Kidney (tissue), 14 donors: ENCODE data around the gene VENTX. TPM values are rescaled to one million over a fixed set of nuclear protein-coding genes. Genes with fewer than 3 reads are reported as not detected.

Experiments used
- DNase-seq, 5 donors: peaks; one replicate each; pipeline ENCODE4 v3.0.0-alpha.2; 2013 to 2020
- FAIRE-seq: peaks from 2 replicates; lab custom pipeline; 2012; peaks lifted over from hg19 to GRCh38; lab: Jason Lieb, UNC
- H3K27ac ChIP-seq, 2 donors: one replicate each; pipeline ENCODE4 v1.7.0; 2013; ENCODE audit warnings: low read depth in 2 of 2, low read length in 2 of 2, inconsistent platforms in 1 of 2
- H3K27me3 ChIP-seq: one replicate; pipeline ENCODE4 v1.7.1; 2013; ENCODE audit warnings: low read length, inconsistent platforms; ENCODE audit not compliant: control insufficient read depth, insufficient read depth
- H3K36me3 ChIP-seq, 3 donors: one replicate each; pipeline versions ENCODE4 v1.7.0 to v1.7.1; 2013; ENCODE audit warnings: low read length in 3 of 3, control low read depth in 1 of 3, inconsistent platforms in 1 of 3; ENCODE audit not compliant: insufficient read depth in 3 of 3, control insufficient read depth in 2 of 3
- H3K4me1 ChIP-seq, 3 donors: one replicate each; pipeline versions ENCODE4 v1.7.0 to v1.7.1; 2013; ENCODE audit warnings: low read length in 3 of 3, inconsistent platforms in 1 of 3, low read depth in 1 of 3; ENCODE audit not compliant: control insufficient read depth in 2 of 3, insufficient read depth in 2 of 3
- H3K4me3 ChIP-seq, 3 donors: one replicate each; pipeline versions ENCODE4 v1.7.0 to v1.8.1; 2013; ENCODE audit warnings: low read length in 3 of 3, control low read depth in 1 of 3, inconsistent platforms in 1 of 3
- H3K9ac ChIP-seq, 3 donors: one replicate each; pipeline versions ENCODE4 v1.7.0 to v1.7.1; 2013; ENCODE audit warnings: low read length in 3 of 3, control low read depth in 1 of 3, inconsistent platforms in 1 of 3
- H3K9me3 ChIP-seq, 3 donors: one replicate each; pipeline versions ENCODE4 v1.7.0 to v1.7.1; 2013; ENCODE audit warnings: low read length in 3 of 3, control low read depth in 1 of 3, inconsistent platforms in 1 of 3; ENCODE audit not compliant: control insufficient read depth in 2 of 3, insufficient read depth in 1 of 3
- CTCF ChIP-seq: IDR thresholded peaks from 3 replicates; pipeline ENCODE4 v1.5.1; 2012; ENCODE audit warnings: mild to moderate bottlenecking, moderate library complexity, borderline replicate concordance; ENCODE audit not compliant: insufficient read depth; ENCODE audit errors: extremely low read depth
- intact Hi-C: fragments of 100-400 bp; cut with DNase I; formaldehyde crosslinking; loops from one replicate; pipeline ENCODE4 v1.11.1; 2022
- polyA plus RNA-seq: library from polyadenylated mRNA; stranded (reverse); fragments of 350-450 nt; fragmentation: Illumina TruSeq; extraction: RNeasy Lipid Tissue Mini Kit (QIAGEN cat#74804); gene quantifications from one replicate; pipeline ENCODE4 v1.2.3, GENCODE V29; 2014; ENCODE audit warnings: low read depth, low replicate concordance; ENCODE audit not compliant: insufficient read depth
- total RNA-seq: library from RNA; stranded (reverse); fragmentation: NEBNext Ultra II Directional; extraction: Animal tissue kit (Norgen Biotek cat#: 25700); gene quantifications from one replicate; pipeline ENCODE4 v1.2.1, GENCODE V29; 2021
- donor health status: control.
- donor health status: control.
- donor health status: control.
- donor health status: control.
- donor health status: control.
- donor health status: DM: yes; HTN: yes; CAD: no.
- donor health status: Normal renal cell carcinoma (clear cell type).

VENTX gene
- total and polyA plus RNA-seq, 2 donors from 2014 or later = 0.39 to 3.3 TPM

- Histone ChIP-seq H3K4me1 (no peaks in the 10 kb centered on the region), H3K27ac (no peak overlapping the region), H3K4me3 (no peak overlapping the region), H3K9me3 (no peaks in the 10 kb centered on the region), H3K36me3 (no peaks in the 10 kb centered on the region), H3K9ac (no peak overlapping the region), H3K27me3 (no peaks in the 10 kb centered on the region)
- TF ChIP-seq CTCF = no peak
- intact Hi-C loops = no loop called here
- peak in 1 of 5 donors; percentile 71 for DNase-seq
- no peak for FAIRE-seq
Measured at GRCh38 chr10:133268532-133268931, 30.9 kb downstream of the VENTX start.

- no peak overlapping the region for H3K27ac ChIP-seq
- H3K27me3 ChIP-seq = no peaks in the 10 kb centered on the region
- no peaks in the 10 kb centered on the region for H3K36me3 ChIP-seq
- no peak overlapping the region for H3K4me3 ChIP-seq
- no peak for TF ChIP-seq CTCF
- no peak for FAIRE-seq
- H3K4me1 ChIP-seq = no peaks in the 10 kb centered on the region
- no peak overlapping the region for H3K9ac ChIP-seq
- DNase-seq = peak in 1 of 5 donors; percentile 78
- intact Hi-C loops = no loop called here
- no peaks in the 10 kb centered on the region for H3K9me3 ChIP-seq
Measured at GRCh38 chr10:133269367-133269766, 31.7 kb downstream of the VENTX start.

- peak in 1 of 5 donors; percentile 66 for DNase-seq
- FAIRE-seq = no peak
- no peak overlapping the region for H3K4me3 ChIP-seq
- no peaks in the 10 kb centered on the region for H3K4me1 ChIP-seq
- no peak for TF ChIP-seq CTCF
- H3K9me3 ChIP-seq = no peaks in the 10 kb centered on the region
- intact Hi-C loops = no loop called here
- H3K9ac ChIP-seq = no peak overlapping the region
- no peaks in the 10 kb centered on the region for H3K36me3 ChIP-seq
- no peaks in the 10 kb centered on the region for H3K27me3 ChIP-seq
- no peak overlapping the region for H3K27ac ChIP-seq
Measured at GRCh38 chr10:133270204-133270603, 32.5 kb downstream of the VENTX start.

- H3K27me3 ChIP-seq = no peaks in the 10 kb centered on the region
- no peaks in the 10 kb centered on the region for H3K4me1 ChIP-seq
- H3K27ac ChIP-seq = no peak overlapping the region
- no peaks in the 10 kb centered on the region for H3K9me3 ChIP-seq
- H3K4me3 ChIP-seq = no peak overlapping the region
- no peak overlapping the region for H3K9ac ChIP-seq
- DNase-seq (peak in 1 of 5 donors; percentile 78), FAIRE-seq (no peak)
- TF ChIP-seq CTCF = no peak
- no peaks in the 10 kb centered on the region for H3K36me3 ChIP-seq
- intact Hi-C loops = no loop called here
Measured at GRCh38 chr10:133270773-133271297, 33.2 kb downstream of the VENTX start.
